GM18861 (cell line): Measurements from ENCODE around the gene GNA15.

Experiments
- ATAC-seq: cut with Tn5 transposase; IDR thresholded peaks from one replicate; pipeline ENCODE4 v1.9.1; 2021; ENCODE audit not compliant: unreplicated experiment

The GNA15 gene

GRCh38 chr19:3203805-3204645 lies 68.2 kb downstream of the GNA15 start:
- no peak for ATAC-seq

- ATAC-seq, result no peak
Observed at GRCh38 chr19:3204646-3205275, 68.9 kb downstream of the GNA15 start.

GRCh38 chr19:3206216-3206953 lies 70.6 kb downstream of the GNA15 start:
- ATAC-seq, result no peak

GRCh38 chr19:3207461-3208242 lies 71.8 kb downstream of the GNA15 start:
- ATAC-seq, result no peak

DNA sequence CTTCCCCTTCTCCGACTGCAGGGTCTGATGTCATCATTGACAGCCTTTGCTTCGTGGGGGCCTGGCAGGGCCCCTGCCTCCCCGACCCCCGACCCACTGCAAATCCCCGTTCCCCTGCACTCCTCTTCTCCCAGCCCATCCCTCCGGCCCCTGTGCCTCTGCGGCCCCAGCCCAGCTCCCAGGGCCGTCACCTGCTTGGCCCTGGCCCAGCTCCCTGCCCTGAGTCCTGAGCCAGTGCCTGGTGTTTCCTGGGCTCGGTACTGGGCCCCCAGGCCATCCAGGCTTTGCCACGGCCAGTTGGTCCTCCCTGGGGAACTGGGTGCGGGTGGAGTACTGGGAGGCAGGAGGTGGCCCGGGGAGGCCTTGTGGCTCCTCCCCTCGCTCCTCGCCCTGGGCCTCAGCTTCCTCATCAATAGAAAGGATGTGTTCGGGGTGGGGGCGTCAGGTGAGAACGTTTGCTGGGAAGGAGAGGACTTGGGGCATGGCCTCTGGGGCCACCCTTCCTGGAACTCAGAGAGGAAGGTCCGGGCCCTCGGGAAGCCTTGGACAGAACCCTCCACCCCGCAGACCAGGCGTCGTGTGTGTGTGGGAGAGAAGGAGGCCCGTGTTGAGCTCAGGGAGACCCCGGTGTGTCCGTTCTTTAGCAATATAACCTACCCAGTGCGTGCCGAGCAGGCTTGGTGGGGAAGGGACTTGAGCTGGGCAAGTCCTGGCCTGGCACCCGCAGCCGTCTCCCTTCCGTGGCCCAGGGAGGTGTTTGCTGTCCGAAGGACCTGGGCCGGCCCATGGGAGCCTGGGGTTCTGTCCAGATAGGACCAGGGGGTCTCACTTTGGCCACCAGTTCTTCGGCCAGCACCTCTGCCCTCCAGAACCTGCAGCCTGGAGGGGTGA lies 72.7 kb downstream of the GNA15 start:
- ATAC-seq, result no peak

- ATAC-seq, result no peak
Observed at GRCh38 chr19:3210347-3211017, 74.6 kb downstream of the GNA15 start.

GRCh38 chr19:3211191-3211590 lies 75.4 kb downstream of the GNA15 start:
- ATAC-seq, result no peak

GRCh38 chr19:3213159-3213558 lies 77.3 kb downstream of the GNA15 start:
- no peak for ATAC-seq
